KOPT-K1 (cell line): Measurements from ENCODE around the gene TTC33.
A peak's percentile ranks its signal among the peaks of the same experiment; 100 is the strongest.
"Not testable (repeated sequence)": the region's sequence is repeated elsewhere in the genome, so short reads cannot be mapped to it uniquely, and the experiment has no call there.

Experiments used
- H3K27ac ChIP-seq: fragments of 200-600 bp; sonication (generic); 2 replicates; pipeline ENCODE4 v1.5.1; 2016; ENCODE audit warnings: antibody characterized with exemption, mild to moderate bottlenecking, low read depth, low read length; ENCODE audit not compliant: poor library complexity, severe bottlenecking
- H3K36me3 ChIP-seq: fragments of 200-600 bp; sonication (generic); 2 replicates; pipeline ENCODE4 v1.5.1; 2017; ENCODE audit warnings: antibody characterized with exemption, mild to moderate bottlenecking, low read length, moderate library complexity; ENCODE audit not compliant: insufficient read depth
- H3K9me3 ChIP-seq: fragments of 200-600 bp; sonication (generic); 2 replicates; pipeline ENCODE4 v1.5.1; 2017; ENCODE audit warnings: antibody characterized with exemption, low read length, mild to moderate bottlenecking; ENCODE audit not compliant: insufficient read depth, poor library complexity, severe bottlenecking

Gene TTC33, protein sequence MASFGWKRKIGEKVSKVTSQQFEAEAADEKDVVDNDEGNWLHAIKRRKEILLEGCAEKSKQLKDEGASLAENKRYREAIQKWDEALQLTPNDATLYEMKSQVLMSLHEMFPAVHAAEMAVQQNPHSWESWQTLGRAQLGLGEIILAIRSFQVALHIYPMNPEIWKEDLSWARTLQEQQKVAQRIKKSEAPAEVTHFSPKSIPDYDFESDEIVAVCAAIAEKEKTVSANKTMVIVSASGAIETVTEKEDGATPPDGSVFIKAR

DNA sequence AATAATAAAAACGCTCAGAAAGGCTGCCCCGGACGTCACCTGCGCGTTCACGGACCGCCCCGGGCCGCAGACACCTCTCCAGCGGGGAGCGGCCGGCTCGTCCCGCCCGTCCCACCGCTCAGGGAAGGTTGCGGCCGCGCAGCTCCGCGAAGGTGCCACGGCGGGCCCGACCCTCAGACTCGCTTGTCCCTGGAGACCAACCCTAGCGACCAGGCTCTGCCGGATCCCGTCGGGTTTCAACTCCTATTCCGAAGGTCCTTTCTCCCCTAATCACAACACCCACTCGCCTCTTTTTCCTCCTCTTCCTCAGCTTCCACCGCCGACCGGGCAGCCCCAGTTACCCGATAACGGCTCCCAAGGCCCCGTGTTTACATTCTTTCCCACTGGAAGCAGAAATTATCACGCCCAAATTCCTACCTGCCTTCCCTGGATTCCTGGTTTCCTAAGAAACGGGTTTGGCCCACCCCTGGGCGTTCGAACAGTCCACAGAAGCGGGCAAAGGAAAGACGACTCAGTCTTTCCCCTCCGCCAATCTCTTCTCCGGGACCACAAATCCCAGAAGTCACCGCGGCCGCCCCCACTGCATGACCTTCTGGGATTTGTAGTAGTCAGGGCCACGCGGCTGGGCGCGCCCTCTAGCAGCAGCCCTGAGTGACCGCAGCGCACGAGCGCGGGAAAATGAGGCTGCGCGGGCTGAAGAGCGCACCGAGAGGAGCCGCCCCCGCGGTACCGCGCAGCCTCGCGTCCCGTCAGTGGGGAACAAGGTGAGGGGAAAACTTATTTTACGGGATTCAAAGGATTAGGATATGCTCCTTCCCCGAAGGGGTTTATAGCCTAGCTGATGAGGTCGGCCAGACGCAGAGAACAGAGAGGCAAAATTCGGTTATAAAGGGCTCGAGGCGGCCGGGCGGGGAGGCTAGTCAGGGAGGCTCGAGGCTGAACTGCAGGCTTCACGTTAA, at the start of gene TTC33:
Gene TTC33 (minus strand): TSS at position 555 of the 959 bp plus-strand sequence. CDS start 8,943 bp downstream, outside the sequence.
- no peaks in the 10 kb centered on the region for H3K9me3 ChIP-seq
- H3K27ac ChIP-seq = peak within 1 kb of the TSS; percentile 82
- peaks cover 13% of the 10 kb centered on the region for H3K36me3 ChIP-seq

DNA sequence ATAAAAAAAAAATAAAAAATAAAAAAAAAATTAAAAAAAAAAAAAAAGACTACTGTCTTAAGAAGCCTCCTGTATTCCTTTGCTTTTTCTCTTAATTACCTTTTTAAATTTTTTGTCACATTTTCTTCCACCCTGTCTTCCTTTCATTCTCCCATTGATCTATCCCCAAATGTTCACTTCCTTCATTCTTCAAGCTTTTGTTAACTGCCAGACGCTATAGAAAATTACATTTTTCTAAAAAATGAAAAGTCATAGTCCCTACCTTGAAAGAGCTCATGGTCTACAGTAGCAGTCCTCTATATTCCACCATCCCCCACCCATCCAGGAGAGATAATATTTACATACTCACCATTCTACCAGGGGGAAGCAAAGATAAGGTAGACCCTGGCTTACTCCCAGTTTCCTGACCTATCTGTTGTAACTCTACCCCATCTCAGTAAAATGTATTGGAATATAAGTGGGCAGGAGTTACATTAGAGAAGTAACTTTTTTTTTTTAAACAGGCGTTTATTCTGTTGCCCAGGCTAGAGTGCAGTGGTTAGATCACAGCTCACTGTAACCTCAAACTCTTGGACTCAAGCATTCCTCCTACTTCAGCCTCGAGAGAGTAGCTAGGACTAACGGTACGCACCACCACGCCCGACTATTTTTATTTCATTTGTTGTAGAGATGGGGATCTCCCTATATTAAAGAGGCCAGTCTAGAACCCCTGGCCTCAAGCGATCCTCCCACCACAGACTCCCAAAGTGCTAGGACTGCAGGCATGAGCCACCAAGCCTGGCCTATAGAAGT, 46.2 kb upstream of the TTC33 start:
- Histone ChIP-seq H3K27ac (no peak overlapping the region), H3K9me3 (no peaks in the 10 kb centered on the region), H3K36me3 (no peaks in the 10 kb centered on the region)

DNA sequence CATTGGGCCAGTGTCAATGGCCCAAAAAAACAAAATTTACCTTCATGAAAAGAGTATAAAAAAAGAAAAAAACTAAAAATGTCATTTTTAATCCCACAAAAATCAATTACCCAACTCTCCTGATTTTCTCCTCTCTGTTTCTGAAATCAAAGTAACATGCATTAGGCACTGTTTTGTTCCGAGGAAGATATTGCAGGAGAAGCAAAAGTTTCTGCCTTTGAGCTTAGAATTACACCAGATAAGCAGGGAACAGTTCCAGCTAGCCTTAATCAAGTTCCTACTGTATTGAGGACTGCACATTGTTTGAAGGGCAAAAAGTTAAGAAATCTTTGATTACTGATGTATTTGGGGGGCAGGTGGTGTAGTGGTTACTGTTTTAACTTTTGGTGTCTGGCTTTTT, 43.5 kb upstream of the TTC33 start:
- H3K36me3 ChIP-seq = peaks cover 10% of the 10 kb centered on the region; the same call in 1 of the 2 replicates
- no peaks in the 10 kb centered on the region for H3K9me3 ChIP-seq
- no peak overlapping the region for H3K27ac ChIP-seq

DNA sequence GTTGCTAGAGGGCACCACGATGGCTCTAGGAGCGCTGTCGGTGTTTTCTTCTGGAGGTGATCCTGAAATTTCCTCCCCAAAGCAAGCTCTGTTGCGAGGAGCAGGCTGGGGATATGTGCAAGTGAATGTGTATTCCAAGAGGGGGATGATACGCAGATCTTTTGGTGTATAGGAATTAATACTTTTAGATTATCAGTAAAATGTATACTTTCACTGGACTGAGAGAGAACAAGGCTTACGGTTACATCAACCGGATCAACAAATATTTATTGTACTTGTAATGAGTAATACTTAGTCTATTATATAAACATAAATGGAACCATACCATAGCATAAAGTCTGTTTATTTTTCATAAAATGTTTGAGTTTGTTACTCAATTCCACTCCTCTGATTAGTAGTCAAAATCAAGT, 43.0 kb upstream of the TTC33 start:
- H3K27ac ChIP-seq = peak overlapping the region; percentile 84

DNA sequence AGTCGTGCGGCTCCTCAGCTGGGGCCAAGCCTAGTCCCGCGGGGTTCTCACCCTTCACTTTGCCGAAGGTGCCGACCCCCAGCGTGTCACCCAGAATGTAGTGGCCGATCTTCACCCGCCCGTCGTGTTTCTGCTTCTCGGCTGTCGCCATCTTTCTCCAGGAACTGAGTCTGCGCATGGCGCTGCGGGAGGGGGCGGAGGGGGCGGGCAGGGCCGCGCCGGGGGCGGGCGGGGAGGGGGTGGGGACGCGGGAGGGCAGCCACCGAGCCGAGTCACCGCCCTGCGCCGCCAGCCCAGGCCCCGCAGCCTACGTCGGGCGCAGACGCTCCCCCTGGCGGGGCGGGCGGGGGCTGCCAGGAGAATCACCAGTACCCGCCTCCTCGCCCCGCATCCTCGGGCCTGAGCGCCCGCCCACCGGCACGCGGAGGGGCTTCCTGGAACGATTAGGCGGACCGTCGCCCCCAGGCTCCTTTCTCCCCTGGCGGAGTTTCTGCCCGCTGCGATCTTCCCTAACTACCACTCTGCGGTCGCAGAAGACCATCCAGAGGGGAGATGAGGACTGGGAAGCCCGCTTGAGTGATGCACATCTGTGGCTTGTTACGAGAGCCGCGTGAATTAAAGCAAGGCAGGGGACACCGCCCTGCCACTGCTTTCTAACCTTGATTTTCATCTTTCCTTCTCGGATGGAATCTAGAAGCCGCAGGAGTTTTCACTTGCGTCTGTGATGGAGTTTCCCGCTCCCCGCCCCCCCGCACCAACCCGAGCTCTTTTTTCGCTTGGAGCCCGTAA, 42.4 kb upstream of the TTC33 start, which contains the start of gene PRKAA1:
Gene PRKAA1 (minus strand): TSS at position 363 of the 789 bp plus-strand sequence. CDS start 185 bp downstream, at position 178.
- Histone ChIP-seq H3K27ac (peak within 1 kb of the TSS; percentile 84), H3K36me3 (peaks cover 10% of the 10 kb centered on the region; the same call in 1 of the 2 replicates), H3K9me3 (no peaks in the 10 kb centered on the region)

More for the DNA sequence above, 43.0 kb upstream of the TTC33 start:
- Histone ChIP-seq H3K9me3 (no peaks in the 10 kb centered on the region), H3K36me3 (peaks cover 10% of the 10 kb centered on the region; the same call in 1 of the 2 replicates)

DNA sequence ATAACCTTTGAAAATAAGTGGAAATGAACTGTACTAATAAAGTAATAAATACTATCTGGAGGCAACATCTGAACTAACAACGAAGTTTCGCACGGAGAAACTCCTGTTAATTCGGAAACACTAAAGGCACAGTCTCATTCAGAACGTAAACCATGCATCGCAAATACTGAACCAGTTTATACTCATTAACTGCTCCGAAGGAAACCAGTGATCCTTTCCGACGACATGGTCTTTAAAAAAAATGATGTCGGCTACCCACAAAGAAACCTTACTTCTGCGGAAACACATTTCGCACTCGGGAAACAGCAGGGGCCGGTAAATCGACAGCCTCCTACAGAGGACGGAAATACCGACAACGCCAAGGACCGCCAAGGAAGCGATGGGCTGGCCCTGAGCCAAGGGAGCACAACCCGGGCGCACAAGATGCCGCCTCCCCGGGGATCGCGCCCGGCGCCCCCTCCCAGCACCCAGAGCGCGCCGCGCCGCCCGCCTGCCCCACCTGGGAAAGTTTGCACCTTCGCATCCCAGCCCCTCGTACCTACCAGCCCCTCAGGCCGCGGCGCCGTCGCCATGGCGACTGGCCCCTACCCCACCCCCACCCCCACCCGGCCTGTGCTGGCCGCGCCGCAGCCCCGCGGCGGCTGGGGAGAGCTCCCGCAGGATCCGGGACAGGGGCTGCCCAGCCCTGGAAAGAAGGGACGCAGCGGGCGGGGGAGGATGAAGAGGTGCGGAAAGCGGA, 41.7 kb upstream of the TTC33 start:
- Histone ChIP-seq H3K27ac (peak overlapping the region; percentile 84), H3K9me3 (no peaks in the 10 kb centered on the region), H3K36me3 (peaks cover 10% of the 10 kb centered on the region; the same call in 1 of the 2 replicates)

DNA sequence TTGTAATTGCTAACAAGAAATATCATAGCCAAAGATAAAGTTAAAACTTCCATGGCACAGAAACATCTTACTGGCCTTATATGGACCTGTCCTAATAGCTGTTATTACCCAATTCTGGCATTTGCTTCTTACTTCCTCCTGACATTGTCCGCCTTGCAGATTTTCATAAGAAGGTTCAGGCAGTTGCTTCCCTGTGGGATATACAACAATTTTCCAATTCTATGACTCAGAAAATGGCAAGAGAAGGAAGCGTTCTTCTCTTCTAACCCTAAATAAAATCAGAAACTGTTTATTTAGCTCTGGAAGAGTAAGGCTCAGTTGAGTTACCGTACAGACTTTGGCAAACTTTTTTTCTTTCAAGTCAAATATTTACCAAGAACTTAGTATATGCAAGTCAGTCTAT, 40.7 kb upstream of the TTC33 start:
- Histone ChIP-seq H3K36me3 (peaks cover 10% of the 10 kb centered on the region; the same call in 1 of the 2 replicates), H3K9me3 (no peaks in the 10 kb centered on the region), H3K27ac (peak overlapping the region; percentile 84)

DNA sequence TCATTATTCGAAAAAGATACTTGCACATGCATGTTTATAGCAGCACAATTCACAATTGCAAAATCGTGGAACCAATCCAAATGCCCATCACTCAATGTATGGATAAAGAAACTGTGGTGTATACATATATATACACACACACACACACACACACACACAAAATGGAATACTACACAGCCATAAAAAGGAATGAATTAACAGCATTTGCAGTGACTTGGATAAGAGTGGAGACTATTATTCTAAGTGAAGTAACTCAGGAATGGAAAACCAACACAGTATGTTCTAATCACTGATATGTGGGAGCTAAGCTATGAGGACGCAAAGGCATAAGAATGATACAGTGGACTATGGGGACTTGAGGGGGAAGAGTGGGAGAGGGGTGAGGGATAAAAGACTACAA, 39.1 kb upstream of the TTC33 start:
- H3K27ac ChIP-seq, H3K9me3 ChIP-seq: not testable (repeated sequence)
- peaks cover 14% of the 10 kb centered on the region; the same call in 1 of the 2 replicates for H3K36me3 ChIP-seq

DNA sequence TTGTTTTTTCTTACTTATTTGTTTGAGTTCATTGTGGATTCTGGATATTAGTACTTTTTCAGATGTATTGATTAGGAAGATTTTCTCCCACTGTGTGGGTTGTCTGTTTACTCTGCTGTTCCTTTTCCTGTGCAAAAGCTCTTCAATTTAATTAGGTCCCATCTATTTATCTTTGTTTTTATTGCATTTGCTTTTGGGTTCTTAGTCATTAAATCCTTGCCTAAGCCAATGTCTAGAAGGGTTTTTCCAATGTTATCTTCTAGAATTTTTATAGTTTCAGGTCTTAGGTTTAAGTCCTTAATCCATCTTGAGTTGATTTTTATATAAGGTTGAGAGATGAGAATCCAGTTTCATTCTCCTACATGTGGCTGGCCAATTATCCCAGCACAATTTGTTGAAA, 38.6 kb upstream of the TTC33 start:
- H3K36me3 ChIP-seq = peaks cover 14% of the 10 kb centered on the region; the same call in 1 of the 2 replicates
- H3K27ac ChIP-seq, H3K9me3 ChIP-seq: not testable (repeated sequence)

DNA sequence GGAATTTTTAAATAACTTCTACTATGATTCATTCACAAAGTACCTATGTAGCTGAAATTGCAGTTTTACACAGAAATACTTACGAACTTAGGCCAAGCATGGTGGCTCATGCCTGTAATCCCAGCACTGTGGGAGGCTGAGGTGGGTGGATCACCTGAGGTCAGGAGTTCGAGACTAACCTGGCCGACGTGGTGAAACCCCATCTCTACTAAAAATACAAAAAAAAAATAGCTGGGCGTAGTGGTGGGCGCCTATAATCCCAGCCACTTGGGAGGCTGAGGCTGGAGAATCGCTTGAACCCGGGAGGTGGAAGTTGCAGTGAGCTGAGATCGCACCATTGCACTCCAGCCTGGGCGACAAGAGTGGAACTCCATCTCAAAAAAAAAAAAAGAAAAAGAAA, 36.9 kb upstream of the TTC33 start:
- H3K27ac ChIP-seq, H3K9me3 ChIP-seq: not testable (repeated sequence)
- peaks cover 26% of the 10 kb centered on the region for H3K36me3 ChIP-seq

DNA sequence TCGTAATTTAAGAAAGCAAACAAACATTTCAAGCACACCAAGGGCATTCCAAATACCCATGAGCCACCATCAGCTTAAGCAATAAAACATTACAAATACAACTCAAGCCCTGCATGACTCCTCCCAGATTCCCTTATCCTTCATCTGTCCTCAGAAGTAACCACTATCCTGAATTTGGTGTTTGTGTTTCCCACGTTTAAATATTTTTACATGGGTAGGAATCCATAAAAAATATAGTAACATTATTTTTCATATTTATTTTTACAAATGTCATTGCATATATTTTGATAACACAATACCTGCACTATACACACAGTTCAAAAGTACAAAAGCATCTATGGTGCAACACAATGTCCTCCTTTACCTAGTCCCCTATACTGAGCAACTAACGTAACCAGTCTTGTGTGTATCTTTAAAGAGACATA, 36.0 kb upstream of the TTC33 start:
- Histone ChIP-seq H3K36me3 (peaks cover 28% of the 10 kb centered on the region), H3K9me3 (peaks cover 12% of the 10 kb centered on the region), H3K27ac (no peak overlapping the region)

DNA sequence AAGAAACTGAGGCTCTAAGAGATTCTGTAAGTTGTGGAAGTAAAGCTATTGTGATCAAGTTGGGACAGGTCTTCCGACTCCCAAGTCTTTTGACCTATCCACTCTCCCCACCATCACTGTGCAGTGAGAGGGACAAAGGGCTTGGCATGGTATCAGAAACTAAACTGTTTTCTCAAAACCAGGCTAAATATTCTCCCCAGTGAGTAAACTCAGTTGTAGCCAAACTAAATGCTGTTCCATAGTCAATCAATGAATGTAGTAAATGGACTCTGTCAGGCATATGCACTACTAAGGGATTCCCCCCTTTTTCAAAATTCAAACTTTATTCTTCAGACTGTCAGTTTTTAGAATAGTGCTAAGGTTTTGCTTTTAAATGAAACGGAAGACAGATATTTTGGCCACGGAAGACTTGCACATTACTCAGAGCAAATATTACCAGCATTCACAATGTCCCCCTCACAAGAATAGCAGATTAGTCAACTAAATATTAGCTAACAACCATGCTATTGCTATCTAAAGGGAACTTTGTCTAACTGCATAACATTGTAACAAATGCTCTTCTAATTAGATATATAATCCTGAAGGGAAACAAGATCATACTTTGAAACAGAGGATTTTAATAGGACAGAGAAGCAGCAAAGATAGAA, 35.3 kb upstream of the TTC33 start:
- Histone ChIP-seq H3K27ac (no peak overlapping the region), H3K36me3 (peaks cover 28% of the 10 kb centered on the region), H3K9me3 (peaks cover 12% of the 10 kb centered on the region)

DNA sequence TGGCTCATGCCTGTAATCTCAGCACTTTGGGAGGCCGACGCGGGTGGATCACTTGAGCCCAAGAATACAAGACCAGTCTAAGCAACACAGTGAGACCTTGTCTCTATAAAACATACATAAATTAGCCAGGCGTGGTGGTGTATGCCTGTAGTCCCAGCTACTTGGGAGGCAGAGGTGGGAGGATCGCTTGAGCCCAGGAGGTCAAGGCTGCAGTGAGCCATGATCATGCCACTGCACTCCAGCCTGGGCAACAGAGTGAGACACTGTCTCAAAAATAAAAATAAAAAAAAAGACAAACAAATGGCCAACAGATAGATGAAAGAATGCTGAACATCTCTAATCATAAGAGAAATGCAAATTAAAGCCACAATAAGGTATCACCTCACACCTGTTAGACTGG, 33.2 kb upstream of the TTC33 start:
- peaks cover 18% of the 10 kb centered on the region for H3K36me3 ChIP-seq
- not testable (repeated sequence) for H3K27ac ChIP-seq
- H3K9me3 ChIP-seq = peaks cover 12% of the 10 kb centered on the region
